GM21390 (cell line): Measurements from ENCODE around the gene CDKN2A.

ENCODE experiments used
- ATAC-seq: cut with Tn5 transposase; IDR thresholded peaks from one replicate; pipeline ENCODE4 v1.9.1; 2021; ENCODE audit not compliant: unreplicated experiment

The CDKN2A gene

GRCh38 chr9:21993893-21994555 is at the start of gene CDKN2A:
Gene CDKN2A (minus strand): TSS chr9:21994392.
- peak; percentile 41 for ATAC-seq

DNA sequence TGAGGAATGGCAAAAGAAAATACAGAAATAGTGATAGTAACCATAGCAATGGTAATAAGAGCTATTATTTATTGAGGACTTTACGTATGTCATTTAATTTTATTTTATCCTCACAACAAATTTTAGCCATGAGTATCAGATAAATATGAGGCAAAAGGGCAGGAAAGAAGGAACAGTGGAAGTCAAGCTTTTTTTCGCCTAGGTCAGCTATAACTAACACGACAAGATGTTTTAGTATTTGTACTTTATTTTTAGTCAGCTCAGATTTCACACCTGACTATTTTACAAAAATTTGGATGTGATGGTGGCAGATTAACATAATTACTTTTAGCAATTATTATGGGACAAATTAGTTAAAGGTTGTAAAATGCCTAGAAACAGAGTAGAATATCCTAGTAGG is 49.7 kb upstream of the CDKN2A start:
- no peak for ATAC-seq

DNA sequence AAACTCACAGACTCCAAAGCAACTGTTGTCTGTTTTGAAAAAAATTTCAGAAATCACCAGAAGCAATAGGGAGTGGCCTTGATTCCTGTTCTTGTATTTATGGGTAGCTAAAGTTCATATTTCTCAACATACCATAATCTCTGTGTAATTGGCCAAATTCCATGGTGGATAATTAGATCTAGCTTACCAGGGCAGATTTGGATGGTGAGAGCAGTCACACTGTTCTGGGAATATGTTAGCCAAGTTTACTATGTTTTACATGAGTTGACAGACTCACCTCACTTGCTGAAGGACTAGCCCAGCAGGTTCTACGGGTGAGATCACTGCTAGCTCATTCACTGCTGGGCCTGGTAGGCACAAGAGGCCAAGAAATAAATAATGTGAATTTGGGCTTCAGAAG is 47.6 kb upstream of the CDKN2A start:
- ATAC-seq = no peak

DNA sequence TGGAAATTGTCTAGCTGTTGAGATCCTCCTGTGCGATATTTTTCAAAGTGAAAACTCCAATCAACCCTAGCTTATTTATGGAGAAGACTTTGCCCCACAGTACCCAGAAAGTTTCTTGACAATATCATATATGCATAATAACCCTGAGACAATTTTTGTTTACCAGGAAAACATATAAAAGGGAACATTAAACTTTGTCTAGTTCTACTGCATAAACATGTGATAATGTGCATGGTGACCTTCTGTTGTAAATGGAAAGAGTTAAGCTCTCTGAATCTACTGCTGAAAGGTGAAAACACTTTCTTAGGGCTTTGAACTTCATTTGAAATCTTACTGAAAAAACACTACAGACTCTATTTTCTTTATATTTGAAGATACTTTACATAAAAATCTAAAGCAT is 47.2 kb upstream of the CDKN2A start:
- no peak for ATAC-seq

GRCh38 chr9:22040760-22041159 is 46.6 kb upstream of the CDKN2A start:
- no peak for ATAC-seq

GRCh38 chr9:22039258-22039657 is 45.1 kb upstream of the CDKN2A start:
- ATAC-seq = no peak

- ATAC-seq = peak; percentile 49
Measured at GRCh38 chr9:22037954-22038690, 43.9 kb upstream of the CDKN2A start.

- ATAC-seq = no peak
Measured at GRCh38 chr9:22036866-22037626, 42.9 kb upstream of the CDKN2A start.

DNA sequence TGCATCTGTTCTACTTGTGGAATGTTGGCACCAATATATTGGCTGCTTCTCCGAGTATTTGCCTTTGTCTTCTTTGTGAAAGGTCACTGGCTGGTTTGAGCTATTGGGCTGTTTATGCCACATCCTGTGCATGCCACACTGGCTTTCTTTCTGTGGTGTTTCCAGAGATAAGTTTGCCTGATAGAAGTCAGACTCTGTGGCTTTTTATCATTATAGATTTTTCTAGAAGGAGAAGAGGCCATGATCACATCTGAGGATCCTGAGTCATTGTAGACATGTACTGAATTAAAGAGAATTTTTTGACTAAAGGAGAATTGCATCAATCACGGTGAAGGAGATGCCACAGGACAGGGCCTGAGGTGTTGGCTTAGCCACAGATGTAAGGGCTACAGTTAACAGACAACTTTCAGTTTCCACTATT is 41.4 kb upstream of the CDKN2A start:
- ATAC-seq = no peak

DNA sequence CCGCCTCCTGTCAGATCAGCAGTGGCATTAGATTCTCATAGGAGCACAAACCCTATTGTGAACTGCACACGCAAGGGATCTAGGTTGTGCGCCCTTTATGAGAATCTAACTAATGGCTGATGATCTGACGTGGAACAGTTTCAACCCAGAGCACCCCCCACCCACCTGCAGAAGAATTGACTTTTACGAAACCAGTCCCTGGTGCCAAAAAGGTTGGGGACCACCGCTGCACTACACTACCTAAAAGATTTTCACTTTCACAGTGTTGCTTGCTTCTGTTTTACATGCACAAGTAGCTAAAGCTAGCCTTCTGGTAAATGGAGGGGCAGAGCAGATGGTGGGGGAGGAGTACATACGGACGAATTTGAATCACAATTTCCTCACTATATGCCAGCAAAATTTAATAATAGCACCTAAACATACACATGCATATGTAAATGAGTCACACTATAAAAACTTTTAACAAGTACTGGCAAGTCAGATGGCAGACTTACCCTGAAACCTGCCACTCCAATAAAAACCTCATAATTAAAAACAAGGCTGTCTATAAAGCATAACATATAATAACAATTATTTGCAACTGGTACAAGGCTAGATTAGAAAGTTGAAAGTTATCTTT is 38.9 kb upstream of the CDKN2A start:
- ATAC-seq = no peak

DNA sequence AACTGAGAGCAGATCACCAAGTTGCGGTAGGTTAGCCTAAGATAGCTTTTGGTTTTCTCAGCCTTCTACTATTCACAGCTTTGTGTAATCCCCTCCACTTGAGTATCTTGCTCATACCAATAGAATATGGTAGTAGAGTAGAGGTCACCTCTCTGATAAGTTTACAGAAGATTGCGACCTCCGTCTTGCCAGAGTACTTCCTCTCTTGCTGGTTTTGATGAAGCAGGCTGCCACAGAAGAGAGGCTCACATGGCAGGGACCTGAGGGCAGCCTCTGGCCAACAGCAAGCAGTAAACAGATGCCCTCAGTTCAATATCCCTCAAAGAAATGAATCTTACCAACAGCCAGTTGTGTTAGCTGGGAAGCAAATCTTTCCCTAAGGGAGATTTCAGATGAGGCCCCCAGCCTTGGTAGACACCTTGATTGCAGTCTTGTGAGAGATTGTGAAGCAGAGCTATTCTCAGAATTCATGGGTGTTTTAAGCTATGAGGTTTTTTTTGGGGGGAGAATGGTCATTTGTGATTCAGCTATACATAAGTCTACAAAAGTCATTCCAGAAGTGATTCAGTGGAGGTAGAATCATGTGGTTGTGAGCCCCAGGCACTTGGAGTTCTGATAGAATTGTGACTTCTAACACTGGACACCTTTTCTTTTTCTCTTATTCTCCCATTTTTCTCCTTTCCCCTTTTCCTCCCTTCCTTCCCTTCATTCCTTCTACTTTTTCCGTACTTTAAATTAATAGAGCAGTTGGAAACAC is 37.6 kb upstream of the CDKN2A start:
- no peak for ATAC-seq

DNA sequence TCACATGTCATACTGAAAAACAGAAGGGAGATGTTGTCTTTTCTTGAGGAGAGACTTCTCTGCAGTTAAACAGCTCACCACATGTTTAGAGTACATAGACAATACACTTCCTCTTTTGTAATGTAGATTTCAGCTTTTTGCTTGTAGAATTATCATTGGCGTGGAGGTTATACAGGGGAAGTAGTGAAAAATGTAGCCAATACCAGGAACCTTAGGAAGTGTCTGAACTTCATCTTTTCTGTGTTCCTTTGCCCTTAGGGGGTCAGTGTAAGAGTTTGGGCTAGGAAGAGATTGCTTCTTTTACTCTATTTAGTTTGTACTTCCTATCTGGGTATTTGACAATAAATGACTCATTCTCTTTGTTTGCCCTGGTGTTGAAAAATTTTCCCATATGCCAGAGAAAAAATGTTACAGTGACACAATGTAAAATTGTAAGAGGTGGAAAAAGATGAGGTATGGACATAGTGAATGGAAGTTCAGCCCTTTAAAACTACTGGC is 36.0 kb upstream of the CDKN2A start:
- ATAC-seq = peak; percentile 85

GRCh38 chr9:22029231-22029630 is 35.0 kb upstream of the CDKN2A start:
- ATAC-seq = no peak

DNA sequence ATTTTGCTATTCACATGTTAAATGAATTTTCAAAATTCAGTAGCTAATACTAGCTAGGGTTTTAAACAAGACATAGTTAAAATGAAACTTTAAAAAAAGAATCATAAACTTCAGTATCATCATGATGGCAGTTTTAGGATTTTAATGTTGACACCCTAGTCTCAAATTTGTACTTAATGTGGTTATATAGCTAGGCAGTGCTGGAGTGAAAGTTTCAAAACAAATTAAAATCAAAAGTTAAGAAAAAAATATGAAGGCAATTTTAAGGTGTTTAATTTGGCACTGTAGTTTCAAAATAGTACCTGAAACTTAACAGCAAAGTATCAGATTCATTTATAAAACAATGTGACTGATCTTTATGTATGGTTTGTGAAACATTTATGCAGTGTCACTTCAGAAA is 34.2 kb upstream of the CDKN2A start:
- ATAC-seq = no peak

DNA sequence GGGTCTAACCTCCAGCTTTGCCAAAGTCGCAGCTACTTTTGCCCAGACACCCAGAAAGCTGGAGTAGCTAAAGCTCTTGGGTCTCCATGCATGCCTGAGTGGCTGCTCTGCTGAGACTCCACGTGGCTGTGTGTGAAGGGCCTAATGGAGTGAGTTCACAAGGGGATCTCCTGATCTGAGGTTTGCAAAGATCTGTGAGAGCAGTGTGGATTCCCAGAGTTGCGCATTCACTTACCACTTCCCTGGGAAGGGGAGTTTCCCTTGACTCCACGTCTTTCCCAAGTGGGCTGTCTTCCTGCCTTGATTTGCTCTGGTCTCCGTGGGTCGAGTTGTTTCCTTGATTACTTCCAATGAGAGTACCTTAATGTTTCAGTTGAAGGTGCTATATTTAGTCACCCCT is 32.5 kb upstream of the CDKN2A start:
- no peak for ATAC-seq

DNA sequence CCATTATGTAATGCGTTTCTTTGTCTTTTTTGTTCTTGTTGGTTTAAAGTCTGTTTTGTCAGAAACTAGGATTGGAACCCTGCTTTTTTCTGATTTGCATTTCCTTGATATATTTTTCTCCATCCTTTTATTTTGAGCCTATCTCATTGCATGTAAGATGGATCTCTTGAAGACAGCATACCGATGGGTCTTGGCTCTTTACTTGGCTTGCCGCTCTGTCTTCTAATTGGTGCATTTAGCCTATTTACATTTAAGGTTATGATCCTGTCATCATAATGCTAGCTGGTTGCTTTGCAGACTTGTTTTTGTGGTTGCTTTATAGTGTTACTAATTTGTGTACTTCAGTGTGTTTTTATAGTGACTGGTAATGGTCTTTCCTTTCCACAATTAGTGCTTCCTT is 28.2 kb upstream of the CDKN2A start:
- no peak for ATAC-seq

- ATAC-seq = no peak
Measured at GRCh38 chr9:22010866-22011625, 16.9 kb upstream of the CDKN2A start.

- ATAC-seq = peak; percentile 42
Measured at GRCh38 chr9:22009506-22009867, 15.3 kb upstream of the CDKN2A start.

DNA sequence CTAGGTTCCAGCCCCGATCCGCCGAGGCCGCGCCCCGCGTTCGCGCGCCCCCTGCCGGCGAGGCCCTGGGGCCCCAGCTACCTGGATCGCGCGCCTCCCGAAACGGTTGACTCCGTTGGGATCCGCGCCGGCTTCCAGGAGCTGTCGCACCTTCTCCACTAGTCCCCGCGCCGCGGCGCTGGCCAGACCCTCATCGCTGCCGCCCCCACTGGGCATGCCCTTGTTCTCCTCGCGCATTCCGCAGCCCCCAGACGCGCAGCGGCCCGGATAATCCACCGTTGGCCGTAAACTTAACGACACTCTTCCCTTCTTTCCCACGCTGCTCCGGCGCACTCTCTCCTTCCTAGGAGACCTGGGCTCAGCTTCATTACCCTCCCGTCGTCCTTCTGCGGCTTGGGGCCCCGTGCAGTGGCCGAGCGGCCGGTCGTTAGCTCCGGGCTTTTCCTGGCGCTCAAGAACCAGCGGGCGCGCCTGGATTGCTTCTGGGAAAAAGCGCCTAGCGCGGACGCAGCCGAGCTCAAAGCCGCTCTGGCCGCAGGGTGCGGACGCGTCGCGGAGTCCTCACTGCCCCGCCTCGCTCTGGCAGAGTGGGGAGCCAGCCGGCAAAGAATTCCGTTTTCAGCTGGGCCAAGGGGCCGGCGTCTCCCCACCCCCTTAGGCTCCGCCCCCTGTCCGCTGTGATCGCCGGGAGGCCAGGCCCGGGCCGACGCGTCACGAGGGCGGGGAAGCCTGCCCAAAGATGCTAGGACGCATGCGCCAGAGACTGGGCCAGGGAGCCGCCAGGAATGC is 14.7 kb upstream of the CDKN2A start, which contains the start of gene CDKN2B:
TSS of gene CDKN2B (minus strand) at position 589 of the 789 bp plus-strand sequence. CDS start at position 237, 352 bp downstream.
- ATAC-seq = peak; percentile 90
